Activated CD4-positive, alpha-beta T cell treated with anti-CD3 and anti-CD28 coated beads for 24 hours (primary cell): ENCODE results near the gene PTGES3L.
A peak's percentile ranks its signal among the peaks of the same experiment; 100 is the strongest.

ENCODE experiments used
- DNase-seq, 2 donors: peaks; one replicate each; pipeline ENCODE4 v3.0.0-alpha.2; 2020; ENCODE audit warnings: low read depth in 2 of 2

PTGES3L gene

DNA sequence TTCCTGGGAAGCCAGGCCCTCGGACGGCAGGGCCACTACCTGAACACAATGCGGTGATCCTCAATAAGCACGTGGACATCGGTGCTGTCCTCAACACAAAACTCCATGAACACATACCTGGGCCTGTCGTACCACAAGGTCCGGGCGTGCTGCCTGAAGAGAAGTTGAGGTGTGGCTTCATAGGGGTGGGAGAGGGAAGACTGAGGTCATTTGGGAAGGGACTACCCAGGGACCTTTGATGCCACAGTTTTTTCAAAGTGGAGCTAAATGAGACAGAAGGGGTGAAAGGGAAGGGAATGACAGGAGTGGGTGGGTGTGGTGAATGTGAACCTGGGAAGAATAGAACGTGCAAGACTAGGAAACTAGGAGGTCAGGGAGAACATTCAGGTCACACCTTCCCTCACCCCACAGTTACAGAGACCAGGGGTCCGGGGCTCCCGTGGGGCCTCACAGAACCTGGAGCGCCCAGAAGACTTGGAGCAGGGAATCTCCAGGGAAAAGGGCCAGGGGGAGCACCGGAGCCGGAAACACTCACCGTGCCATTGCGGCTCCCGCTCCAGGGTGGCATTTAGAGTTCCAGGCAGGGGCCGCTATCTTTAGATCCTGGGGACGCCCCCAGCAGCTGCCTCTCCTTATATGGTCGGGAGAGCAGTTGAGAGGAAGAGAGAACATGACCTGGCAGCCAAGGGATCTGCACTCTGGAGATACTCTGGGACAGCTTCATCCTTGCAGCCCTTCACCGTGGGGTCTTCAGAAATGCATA, at the start of gene PTGES3L:
PTGES3L (minus strand) TSS at position 570 of the 763 bp plus-strand sequence; CDS start at position 543, 27 bp downstream.
- no peak for DNase-seq

- no peak for DNase-seq
Observed at GRCh38 chr17:43028221-43028861, 48.5 kb upstream of the PTGES3L start.

DNA sequence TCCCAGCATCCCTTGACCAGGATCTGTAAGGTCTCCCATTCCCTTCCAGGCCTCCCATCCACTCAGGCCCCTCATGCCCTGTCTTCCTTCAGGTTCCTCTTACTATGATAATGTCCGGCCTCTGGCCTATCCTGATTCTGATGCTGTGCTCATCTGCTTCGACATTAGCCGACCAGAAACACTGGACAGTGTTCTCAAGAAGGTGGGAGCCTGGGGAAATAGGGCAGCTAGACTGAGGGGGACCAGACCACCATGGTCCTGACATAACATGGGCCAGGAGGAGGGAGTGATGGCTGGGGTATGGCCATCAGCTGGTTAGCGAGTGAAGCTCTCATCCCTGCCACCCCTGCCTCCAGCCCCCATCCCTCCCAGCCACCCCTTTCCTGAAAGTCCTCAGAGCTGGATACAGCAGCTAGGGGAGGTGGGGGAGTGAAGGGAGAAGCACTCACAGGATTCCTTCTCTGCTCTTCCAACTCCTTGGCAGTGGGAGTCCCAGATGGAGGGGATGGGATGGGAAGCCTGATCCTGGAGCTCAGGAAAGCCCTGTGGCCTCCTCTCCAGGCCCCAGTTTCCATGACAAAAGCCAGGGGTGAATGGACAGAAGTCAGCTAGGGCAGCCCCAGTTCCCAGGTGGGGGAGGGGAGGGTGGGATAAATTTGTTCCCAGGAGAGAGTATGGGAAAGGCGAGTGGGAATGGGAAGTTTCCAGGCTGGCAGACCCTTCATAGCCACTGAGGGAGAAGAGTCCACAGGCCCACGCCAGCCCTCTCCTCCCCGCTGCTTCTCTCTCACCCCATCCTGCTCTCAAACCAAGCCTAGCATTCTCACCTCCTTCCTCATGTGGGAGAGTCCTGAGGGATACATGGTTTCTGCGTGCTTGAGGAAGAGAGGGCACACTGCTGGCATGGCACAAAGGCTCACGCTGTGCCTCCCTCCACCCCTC, 47.5 kb upstream of the PTGES3L start:
- DNase-seq: no peak

- DNase-seq: no peak
Observed at GRCh38 chr17:43026595-43026994, 46.7 kb upstream of the PTGES3L start.

DNA sequence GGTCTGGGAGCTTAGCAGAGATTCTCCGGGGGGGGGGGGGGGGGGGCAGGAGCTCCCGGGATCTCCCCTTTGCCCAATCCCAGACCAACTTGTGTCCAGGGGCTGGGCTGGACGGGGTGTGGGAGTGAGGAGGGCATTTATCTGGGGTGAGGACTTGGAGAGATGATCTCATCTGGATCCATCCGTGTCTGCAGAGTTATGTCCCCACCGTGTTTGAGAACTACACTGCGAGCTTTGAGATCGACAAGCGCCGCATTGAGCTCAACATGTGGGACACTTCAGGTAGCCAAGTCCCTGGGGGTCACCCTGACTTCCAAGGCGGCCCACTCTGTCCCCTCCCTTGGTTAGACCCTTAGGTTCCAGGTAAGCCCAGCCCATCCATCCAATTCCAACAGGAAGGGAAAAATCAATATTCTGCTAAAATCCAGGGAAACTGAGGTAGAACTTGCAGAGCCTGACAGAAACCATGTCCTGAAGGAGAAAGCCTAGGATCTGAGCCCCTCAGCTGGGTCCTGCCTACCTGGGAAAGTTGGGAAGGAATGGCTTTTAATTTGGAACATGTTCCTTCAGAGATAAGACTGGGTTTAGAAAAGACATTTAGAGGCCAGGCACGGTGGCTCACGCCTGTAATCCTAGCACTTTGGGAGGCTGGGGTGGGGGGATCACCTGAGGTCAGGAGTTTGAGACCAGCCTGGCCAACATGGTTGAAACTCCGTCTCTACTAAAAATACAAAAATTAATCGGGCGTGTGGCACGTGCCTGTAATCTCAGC, 46.1 kb upstream of the PTGES3L start:
- no peak for DNase-seq

GRCh38 chr17:43025290-43025657, 45.4 kb upstream of the PTGES3L start:
- no peak for DNase-seq

DNA sequence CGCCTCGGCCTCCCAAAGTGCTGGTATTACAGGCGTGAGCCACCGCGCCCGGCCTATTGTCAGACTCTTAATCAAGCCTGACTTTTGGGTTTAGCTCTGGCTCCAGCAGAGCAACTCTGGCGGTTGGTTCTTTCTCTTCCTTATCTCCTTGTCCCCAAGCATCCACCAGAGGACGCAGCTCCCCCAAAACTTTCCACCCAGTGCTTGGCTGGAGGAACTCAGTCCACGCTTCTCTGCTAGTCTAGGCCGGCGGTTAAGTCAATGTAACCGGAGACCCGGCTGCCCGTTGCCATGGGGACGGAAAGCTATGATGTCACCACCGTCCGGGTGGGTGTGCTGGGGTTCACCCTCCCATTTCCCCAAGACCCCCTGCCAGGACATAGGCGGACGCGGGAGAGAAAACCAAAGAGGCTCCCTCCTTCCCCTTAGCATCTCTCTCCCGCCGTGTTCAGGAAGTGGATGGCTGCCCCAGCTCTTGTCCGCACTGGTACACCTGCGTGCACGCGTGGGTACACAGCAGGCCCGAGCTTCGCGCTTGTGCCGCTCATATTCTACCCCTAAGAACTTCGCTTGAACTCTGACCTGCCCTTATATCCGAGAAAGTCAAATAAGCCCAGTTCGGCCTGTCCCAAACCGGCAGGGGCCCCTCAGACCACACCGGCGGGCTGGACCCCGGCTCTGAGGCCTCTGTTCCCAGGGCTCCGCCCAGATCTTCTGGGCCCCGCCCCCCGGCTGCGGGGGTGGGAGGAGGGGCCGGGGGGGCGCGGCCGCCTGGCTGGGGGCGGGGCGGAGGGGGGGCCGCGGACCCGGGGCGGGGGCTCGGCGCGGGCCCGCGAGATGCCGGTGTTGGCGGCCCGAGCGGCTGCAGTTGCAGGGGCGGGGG, 44.8 kb upstream of the PTGES3L start, which contains the start of gene RND2:
RND2 (plus strand) TSS at position 825 of the 883 bp plus-strand sequence. CDS start 117 bp downstream, outside the sequence.
- DNase-seq: peak; percentile 59 to 70

GRCh38 chr17:43021741-43022512, 42.0 kb upstream of the PTGES3L start, which contains the start of gene VAT1:
VAT1 (minus strand) TSS chr17:43022385; CDS start chr17:43022322, 63 bp downstream.
- peak; percentile 40 to 58 for DNase-seq

DNA sequence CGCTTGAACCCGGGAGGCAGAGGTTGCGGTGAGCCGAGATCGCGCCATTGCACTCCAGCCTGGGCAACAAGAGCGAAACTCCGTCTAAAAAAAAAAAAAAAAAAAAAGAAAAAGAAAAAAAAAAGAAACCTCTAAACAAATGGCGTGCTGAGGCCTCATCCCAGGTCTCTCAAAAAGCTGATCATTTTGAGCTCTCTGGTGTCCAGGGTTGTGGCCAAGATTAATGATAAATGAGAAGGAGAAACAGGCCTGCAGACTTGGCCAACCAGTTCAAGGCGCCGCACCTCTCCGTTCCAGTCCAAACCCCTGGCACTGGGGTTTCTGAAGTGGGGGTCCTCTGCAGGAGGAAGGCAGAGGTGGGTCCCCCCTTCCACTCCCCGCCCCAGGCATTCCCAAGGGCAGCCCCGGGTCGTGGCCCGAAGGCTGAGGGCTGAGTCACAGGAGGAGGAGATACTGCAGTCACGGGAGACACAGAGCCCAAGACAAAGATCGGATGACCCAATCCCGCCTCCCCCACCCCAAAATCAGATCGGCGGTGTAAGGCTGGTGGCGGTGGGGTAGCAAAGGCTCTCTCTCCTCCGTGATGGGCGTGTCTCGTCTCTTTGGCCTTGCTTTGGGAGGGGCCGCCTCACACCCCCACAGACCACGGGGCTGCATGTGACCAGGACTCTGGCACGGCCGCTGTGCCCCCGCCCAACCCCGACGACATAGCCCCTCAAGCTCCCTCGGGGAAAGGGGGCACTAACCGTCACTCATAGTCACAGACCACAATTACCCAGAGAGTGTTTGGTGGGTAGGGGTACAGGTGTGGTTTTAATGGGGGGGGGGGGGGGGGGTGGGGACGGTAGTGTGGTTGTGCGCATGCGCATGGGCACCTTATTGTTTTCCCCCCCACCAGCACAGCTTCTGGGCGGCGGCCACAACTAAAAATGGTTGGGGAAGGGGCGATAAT, 41.2 kb upstream of the PTGES3L start:
- no peak for DNase-seq

DNA sequence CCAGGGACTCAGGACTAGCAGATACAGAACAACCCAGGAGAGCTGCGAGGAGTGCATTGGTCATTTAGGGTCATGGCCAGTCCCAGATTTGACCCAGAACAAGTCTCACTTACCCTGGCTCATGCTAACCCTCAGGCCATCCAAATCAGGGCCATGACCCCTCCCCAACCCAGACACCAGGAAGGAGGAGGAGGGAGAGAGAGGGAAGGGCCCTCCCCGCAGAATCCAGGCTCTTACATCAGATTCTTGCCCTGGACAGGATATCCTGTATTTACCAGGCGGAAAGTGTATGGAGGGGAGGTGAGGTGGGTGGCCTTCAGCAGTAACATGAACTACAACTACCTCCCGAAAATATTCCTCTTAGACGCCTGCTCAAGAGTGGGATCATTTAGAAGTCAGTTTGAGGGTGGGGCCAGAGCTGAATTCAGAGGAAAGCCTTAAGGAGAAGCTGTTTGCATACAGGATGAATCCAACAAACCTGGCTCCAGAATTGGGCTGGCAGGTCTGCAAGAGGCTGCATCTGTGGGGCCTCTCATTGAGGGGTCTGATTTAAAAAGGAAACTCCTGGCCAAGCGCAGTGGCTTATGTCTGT, 40.2 kb upstream of the PTGES3L start:
- no peak for DNase-seq

- DNase-seq: no peak
Observed at GRCh38 chr17:43019418-43019817, 39.5 kb upstream of the PTGES3L start.

- DNase-seq: no peak
Observed at GRCh38 chr17:43018932-43019331, 39.1 kb upstream of the PTGES3L start.

DNA sequence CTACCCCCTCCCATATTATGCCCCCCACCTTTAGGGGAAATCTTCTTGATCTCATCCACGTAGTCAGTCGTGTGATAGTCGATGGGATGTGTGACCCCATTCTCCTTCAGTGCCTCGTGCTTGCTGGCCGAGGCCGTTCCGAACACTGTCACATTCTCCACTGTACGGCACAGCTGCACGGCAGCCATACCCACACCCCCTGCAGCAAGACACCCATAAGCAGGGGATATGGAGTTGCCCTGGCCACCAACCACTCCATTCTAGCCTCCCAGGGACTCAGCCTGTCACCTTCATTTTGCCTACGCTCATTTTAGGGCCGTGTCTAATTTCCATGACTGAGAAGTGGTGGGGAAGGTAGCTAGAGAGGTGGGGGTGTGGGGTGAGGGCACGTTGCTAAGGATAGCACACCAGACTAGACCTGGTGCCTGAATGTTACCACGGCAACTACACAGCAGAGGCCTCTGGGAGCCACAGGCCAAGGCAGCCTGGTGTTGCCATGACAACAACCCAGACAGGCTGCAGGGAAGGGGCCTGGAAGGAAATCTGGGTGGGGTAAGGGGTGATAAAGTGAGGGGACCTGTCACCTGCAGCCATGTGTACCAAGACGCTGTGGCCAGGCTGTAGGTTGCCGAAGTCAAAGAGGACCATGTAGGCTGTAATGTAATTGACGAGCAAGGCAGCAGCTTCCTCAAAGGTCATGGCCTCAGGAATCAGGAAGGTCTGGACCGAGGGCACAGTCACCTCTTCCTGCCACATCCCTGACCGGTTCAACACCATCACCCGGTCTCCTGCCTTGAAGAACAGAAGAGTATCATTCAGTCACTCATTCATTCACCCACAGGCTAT, 38.4 kb upstream of the PTGES3L start:
- DNase-seq: no peak

GRCh38 chr17:43016216-43016615, 36.3 kb upstream of the PTGES3L start:
- DNase-seq: no peak

DNA sequence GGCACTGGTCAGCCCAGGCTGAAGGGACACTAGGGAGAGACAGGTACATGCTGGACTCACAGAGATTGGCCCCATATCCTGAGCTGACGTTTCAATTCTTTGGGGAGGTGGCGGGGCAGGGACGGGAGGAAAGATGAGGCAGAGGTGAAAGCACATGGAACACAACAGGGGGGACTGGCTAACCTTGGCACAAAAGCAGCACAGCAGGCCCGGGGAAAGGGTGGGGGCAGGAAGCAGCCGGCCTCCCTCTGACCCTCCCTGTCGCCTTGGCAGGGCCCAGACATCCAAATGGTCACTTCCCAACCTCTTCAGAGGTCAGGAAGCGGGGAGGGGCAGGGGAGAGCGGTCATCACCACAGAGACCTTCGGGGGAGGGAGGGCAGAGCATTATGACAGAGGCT, 35.7 kb upstream of the PTGES3L start:
- no peak for DNase-seq

DNA sequence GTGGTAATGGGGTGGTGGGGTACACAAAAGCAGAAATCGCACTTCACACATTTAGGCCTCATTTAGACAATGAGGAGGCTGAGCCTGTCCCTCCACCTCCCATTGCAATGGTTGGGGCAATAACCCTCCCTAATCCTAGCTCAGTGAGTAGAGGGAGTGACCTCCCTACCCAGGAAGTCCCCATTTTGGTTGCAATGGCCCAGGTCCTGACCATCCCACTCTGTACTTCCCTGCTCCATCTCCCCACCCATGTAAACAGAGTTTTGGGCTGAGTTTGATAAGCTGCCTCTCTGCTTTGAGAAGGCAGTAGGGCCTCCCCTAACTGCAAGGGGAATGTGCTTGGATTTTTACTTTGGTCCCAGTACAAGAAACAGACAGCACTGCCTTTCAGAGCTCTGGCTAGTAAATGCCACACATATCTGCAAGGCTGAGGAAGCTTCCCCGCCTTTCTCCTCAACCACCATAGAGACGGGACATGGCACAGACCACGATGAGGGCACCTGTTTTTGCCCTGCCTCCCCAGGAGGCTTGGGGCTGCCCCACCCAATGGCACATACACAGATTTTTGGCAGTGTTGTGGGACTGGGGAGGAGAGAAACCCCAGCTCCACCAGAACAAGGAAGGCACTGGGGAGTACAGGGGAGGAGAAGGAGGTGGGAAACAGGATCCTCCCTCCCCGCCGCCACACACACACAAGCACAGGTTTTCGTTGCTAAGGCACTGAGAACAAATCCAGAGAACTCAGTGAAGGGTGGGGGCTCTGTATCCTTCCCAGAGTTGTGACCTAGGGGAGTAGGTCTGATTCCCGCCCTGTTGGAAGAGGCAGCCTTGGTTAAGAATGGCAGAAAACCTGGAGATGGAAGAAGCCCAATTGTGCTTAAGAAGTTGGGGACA, 35.0 kb upstream of the PTGES3L start:
- no peak for DNase-seq
